ENCODE results near the gene SPATA20. TPM values are rescaled to one million over a fixed set of nuclear protein-coding genes. Genes with fewer than 3 reads are reported as not detected.
A peak's percentile ranks its signal among the peaks of the same experiment; 100 is the strongest.

The SPATA20 gene
- total RNA-seq, 3 donors from 2014 or later, result 52.4 to 62.3 (median 58.4) TPM

GRCh38 chr17:50533185-50533584 is 13.8 kb upstream of the SPATA20 start:
- Histone ChIP-seq H3K36me3 (no peaks in the 10 kb centered on the region), H3K27me3 (peaks cover 0 to 4% of the 10 kb centered on the region in 2 donors), H3K27ac (peak overlapping the region; percentile 78 to 89), H3K9me3 (no peaks in the 10 kb centered on the region), H3K4me1 (peaks cover 11 to 27% of the 10 kb centered on the region in 2 donors), H3K4me3 (peak overlapping the region in 2 of 3 donors; percentile 52 to 72)
- TF ChIP-seq CTCF (IDR thresholded peaks at IDR 0.05) (no peak), POLR2AphosphoS5 (IDR thresholded peaks at IDR 0.05) (no peak), POLR2A (IDR thresholded peaks at IDR 0.05) (no peak)
- intact Hi-C loops (cut with DNase I; ENCODE audit: low total_unique reads), result no loop called here
- no peak for DNase-seq (ENCODE audit: low spot score in 2 of 2)

- no peak for DNase-seq (ENCODE audit: low spot score in 2 of 2)
- H3K27ac ChIP-seq, result peak overlapping the region; percentile 78 to 89
- H3K27me3 ChIP-seq, result peaks cover 0 to 4% of the 10 kb centered on the region in 2 donors
- peaks cover 11 to 27% of the 10 kb centered on the region in 2 donors for H3K4me1 ChIP-seq
- no peaks in the 10 kb centered on the region for H3K9me3 ChIP-seq
- H3K36me3 ChIP-seq, result no peaks in the 10 kb centered on the region
- TF ChIP-seq CTCF (IDR thresholded peaks at IDR 0.05) (no peak), POLR2AphosphoS5 (IDR thresholded peaks at IDR 0.05) (no peak), POLR2A (IDR thresholded peaks at IDR 0.05) (no peak)
- intact Hi-C loops (cut with DNase I; ENCODE audit: low total_unique reads), result no loop called here
- H3K4me3 ChIP-seq, result peak overlapping the region in 2 of 3 donors; percentile 52 to 72
Measured at GRCh38 chr17:50533720-50534148, 13.2 kb upstream of the SPATA20 start.

GRCh38 chr17:50534222-50534978 is 12.6 kb upstream of the SPATA20 start:
- peaks cover 0 to 4% of the 10 kb centered on the region in 2 donors for H3K27me3 ChIP-seq
- H3K4me3 ChIP-seq, result peak overlapping the region in 2 of 3 donors; percentile 52 to 72
- no peaks in the 10 kb centered on the region for H3K9me3 ChIP-seq
- intact Hi-C loops (cut with DNase I; ENCODE audit: low total_unique reads), result no loop called here
- peak overlapping the region; percentile 78 to 89 for H3K27ac ChIP-seq
- peaks cover 11 to 27% of the 10 kb centered on the region in 2 donors for H3K4me1 ChIP-seq
- H3K36me3 ChIP-seq, result no peaks in the 10 kb centered on the region
- TF ChIP-seq POLR2A (IDR thresholded peaks at IDR 0.05), result no peak
- TF ChIP-seq POLR2AphosphoS5 (IDR thresholded peaks at IDR 0.05), result no peak
- TF ChIP-seq CTCF (IDR thresholded peaks at IDR 0.05), result peak; percentile 47 to 71 (median 67)
- DNase-seq (ENCODE audit: low spot score in 2 of 2), result peak in 1 of 2 donors; percentile 73

GRCh38 chr17:50534979-50535326 is 12.0 kb upstream of the SPATA20 start:
- no peaks in the 10 kb centered on the region for H3K9me3 ChIP-seq
- no peak for DNase-seq (ENCODE audit: low spot score in 2 of 2)
- no peaks in the 10 kb centered on the region for H3K36me3 ChIP-seq
- intact Hi-C loops (cut with DNase I; ENCODE audit: low total_unique reads), result no loop called here
- H3K4me1 ChIP-seq, result peaks cover 11 to 27% of the 10 kb centered on the region in 2 donors
- TF ChIP-seq POLR2A (IDR thresholded peaks at IDR 0.05), result no peak
- no peak for TF ChIP-seq POLR2AphosphoS5 (IDR thresholded peaks at IDR 0.05)
- H3K4me3 ChIP-seq, result peak overlapping the region in 2 of 3 donors; percentile 52 to 72
- peak overlapping the region; percentile 78 to 89 for H3K27ac ChIP-seq
- H3K27me3 ChIP-seq, result peaks cover 0 to 4% of the 10 kb centered on the region in 2 donors

GRCh38 chr17:50535407-50535806 is 11.6 kb upstream of the SPATA20 start:
- Histone ChIP-seq H3K27me3 (peaks cover 0 to 4% of the 10 kb centered on the region in 2 donors), H3K36me3 (no peaks in the 10 kb centered on the region), H3K9me3 (no peaks in the 10 kb centered on the region), H3K27ac (peak overlapping the region in 1 of 2 donors; percentile 89), H3K4me3 (no peak overlapping the region), H3K4me1 (peaks cover 11 to 27% of the 10 kb centered on the region in 2 donors)
- no peak for TF ChIP-seq POLR2AphosphoS5 (IDR thresholded peaks at IDR 0.05)
- no peak for TF ChIP-seq POLR2A (IDR thresholded peaks at IDR 0.05)
- TF ChIP-seq CTCF (IDR thresholded peaks at IDR 0.05), result no peak
- intact Hi-C loops (cut with DNase I; ENCODE audit: low total_unique reads), result no loop called here
- DNase-seq (ENCODE audit: low spot score in 2 of 2), result no peak
